Epithelial cell of esophagus (primary cell): ENCODE results near the gene MPZ.

Experiments
- DNase-seq: peaks from one replicate; pipeline ENCODE4 v3.0.0; 2010; ENCODE audit warnings: low read depth
- H3K4me3 ChIP-seq: 2 replicates; pipeline ENCODE4 v1.5.1; 2011; ENCODE audit warnings: mild to moderate bottlenecking, low read length, control low read depth
- CTCF ChIP-seq: IDR thresholded peaks from 2 replicates; pipeline ENCODE4 v1.5.1; 2011; ENCODE audit warnings: low read depth, mild to moderate bottlenecking, low read length, control low read depth, inconsistent platforms; ENCODE audit not compliant: insufficient read depth; ENCODE audit errors: missing control alignments

MPZ gene

GRCh38 chr1:161299347-161299746 is 10.4 kb downstream of the MPZ start:
- TF ChIP-seq CTCF, result no peak
- DNase-seq, result no peak

GRCh38 chr1:161298116-161298515 is 11.7 kb downstream of the MPZ start:
- H3K4me3 ChIP-seq, result no peak overlapping the region
- DNase-seq, result no peak
- TF ChIP-seq CTCF, result no peak

More at GRCh38 chr1:161299347-161299746, 10.4 kb downstream of the MPZ start:
- no peak overlapping the region for H3K4me3 ChIP-seq

GRCh38 chr1:161297415-161297814 is 12.4 kb downstream of the MPZ start:
- no peak for DNase-seq
- TF ChIP-seq CTCF, result no peak
- no peak overlapping the region for H3K4me3 ChIP-seq

- no peak for DNase-seq
- TF ChIP-seq CTCF, result no peak
Observed at GRCh38 chr1:161290779-161291178, 19.0 kb downstream of the MPZ start.

GRCh38 chr1:161287482-161288054 is 22.2 kb downstream of the MPZ start:
- no peak for TF ChIP-seq CTCF
- no peak for DNase-seq
- no peak overlapping the region for H3K4me3 ChIP-seq

More at GRCh38 chr1:161290779-161291178, 19.0 kb downstream of the MPZ start:
- no peak overlapping the region for H3K4me3 ChIP-seq

- TF ChIP-seq CTCF, result no peak
- no peak overlapping the region for H3K4me3 ChIP-seq
- no peak for DNase-seq
Observed at GRCh38 chr1:161285521-161285920, 24.2 kb downstream of the MPZ start.

- TF ChIP-seq CTCF, result no peak
- no peak overlapping the region for H3K4me3 ChIP-seq
- DNase-seq, result no peak
Observed at GRCh38 chr1:161285113-161285512, 24.7 kb downstream of the MPZ start.
